WI38 (cell line): Measurements from ENCODE around the gene AMFR.

Experiments
- H3K4me3 ChIP-seq: 2 replicates; pipeline ENCODE4 v1.5.1; 2011; ENCODE audit warnings: low read depth, mild to moderate bottlenecking, control low read depth, low read length
- CTCF ChIP-seq: IDR thresholded peaks from 2 replicates; pipeline ENCODE4 v1.5.1; 2012; ENCODE audit warnings: low read depth, mild to moderate bottlenecking, control low read depth, low read length

AMFR gene

GRCh38 chr16:56346131-56346890, 79.0 kb downstream of the AMFR start:
- H3K4me3 ChIP-seq: no peak overlapping the region
- TF ChIP-seq CTCF: no peak

GRCh38 chr16:56345406-56346050, 79.8 kb downstream of the AMFR start:
- no peak for TF ChIP-seq CTCF
- H3K4me3 ChIP-seq: no peak overlapping the region

- no peak for TF ChIP-seq CTCF
- H3K4me3 ChIP-seq: no peak overlapping the region
These were observed 80.6 kb downstream of the AMFR start for GRCh38 chr16:56344518-56345405.

GRCh38 chr16:56343661-56344517, 81.5 kb downstream of the AMFR start:
- H3K4me3 ChIP-seq: no peak overlapping the region
- TF ChIP-seq CTCF: no peak

- no peak overlapping the region for H3K4me3 ChIP-seq
- TF ChIP-seq CTCF: no peak
These were observed 83.5 kb downstream of the AMFR start for GRCh38 chr16:56341656-56342399.

GRCh38 chr16:56340864-56341365, 84.4 kb downstream of the AMFR start:
- no peak for TF ChIP-seq CTCF
- H3K4me3 ChIP-seq: no peak overlapping the region
